ENCODE data around the gene COPZ1.
"Not testable (repeated sequence)": the region's sequence is repeated elsewhere in the genome, so short reads cannot be mapped to it uniquely, and the experiment has no call there.

The COPZ1 gene

DNA sequence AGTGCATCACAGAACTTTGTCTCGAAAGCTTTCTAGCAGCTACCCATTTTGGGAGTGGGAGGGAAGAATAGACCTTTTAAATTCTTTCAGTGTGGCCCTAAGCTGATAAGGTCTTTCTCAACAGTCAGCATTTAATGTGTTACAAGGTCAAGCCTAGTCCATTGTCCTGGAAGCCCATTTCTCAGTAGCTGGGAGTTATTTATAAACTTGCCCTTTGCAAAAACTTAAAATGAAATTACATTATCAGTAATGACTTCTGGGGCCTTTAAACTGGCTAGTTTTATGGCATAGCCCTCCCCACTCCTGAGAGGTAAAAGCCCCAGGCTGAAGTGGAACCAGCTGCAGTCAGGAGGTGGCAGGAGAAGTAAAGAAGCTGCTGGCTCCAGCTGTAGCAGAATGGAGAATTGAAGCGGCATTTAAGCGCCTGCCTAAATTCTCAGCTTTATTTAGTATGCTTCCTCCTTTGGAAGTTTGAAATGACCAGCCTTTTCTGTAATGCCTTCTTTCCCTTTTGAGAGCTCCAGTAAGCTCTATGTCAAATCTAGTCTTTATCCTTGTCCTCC, 12.4 kb downstream of the COPZ1 start:
- DNase-seq, result no peak

DNA sequence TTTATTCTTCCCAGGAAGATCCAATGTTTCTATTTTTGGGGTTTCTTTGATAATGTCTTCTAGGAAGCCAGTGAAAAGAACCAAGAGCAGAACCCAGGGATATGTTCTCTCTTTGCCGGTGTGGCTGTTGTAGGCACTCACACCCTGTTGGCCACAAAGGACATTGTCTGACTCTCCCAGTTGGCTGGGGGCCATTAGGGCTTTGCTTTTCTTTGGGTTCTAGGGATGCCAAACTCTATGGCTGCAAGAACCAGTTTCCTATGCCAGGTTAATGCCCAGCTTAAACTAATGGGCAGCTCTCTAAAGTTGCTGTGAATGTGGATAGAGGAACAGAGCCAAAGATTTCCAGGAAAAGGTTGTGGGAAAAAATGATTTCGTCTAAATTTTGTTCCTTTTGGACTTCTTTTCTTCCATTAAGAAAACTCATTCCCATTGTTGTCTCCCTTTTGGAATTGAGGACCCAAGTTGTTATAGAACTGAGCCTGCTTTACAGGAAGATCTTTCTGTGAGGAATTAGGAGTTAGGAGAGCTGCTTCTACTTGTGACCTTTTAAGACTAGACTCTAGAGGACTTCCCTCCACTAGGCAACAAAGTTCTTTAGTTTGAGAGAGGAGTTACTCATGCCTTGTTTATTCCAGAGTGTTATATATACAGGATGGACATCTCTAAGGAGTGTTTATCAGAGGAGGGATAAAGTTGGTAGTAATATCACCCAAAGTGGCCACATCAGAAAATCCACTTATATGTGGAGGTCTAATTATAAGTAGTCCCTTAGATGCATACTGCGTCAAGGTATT, 13.1 kb downstream of the COPZ1 start:
- DNase-seq, result no peak

DNA sequence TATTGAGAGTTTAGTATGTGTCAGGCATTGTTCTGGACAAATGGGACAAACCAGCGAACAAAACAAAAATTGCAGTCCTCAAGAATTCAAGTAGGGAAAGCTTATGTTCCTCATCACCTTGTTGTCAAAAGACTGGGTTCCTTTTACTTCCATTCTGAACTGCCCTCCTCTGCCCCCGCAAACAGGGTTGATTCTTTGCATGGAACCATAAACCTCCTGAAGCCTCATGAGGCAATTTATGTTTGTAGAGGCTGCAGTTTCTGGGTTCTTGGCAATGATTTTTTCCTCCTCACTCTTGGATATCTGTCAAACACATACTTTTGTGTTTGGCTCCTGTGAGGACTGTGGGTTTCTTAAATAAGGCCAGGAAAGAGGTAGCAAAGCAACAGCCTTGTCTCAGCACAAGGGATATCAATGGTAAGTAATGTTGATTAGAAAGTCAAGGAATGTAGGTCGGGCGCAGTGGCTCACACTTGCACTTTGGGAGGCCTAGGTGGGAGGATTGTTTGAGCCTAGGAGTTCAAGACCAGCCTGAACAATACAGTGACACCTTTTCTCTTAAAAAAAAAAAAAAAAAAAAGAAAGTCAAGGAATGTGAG, 13.9 kb downstream of the COPZ1 start:
- DNase-seq, result no peak

DNA sequence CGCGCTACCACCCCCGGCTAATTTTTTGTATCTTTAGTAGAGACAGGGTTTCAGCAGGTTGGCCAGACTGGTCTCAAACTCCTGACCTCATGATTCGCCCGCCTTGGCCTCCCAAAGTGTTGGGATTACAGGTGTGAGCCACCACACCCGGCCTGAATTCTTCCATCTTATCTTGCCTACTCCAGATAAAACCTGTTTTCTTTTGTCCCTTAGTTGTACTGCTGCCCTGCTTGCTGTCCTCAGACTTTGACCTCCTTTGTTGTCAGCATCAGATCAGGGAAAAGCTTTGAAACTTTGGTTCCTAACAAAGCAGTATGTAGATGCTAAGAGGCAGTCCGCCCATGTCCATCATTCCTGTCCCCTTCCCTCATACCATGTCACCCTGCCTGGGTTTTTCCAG, 15.9 kb downstream of the COPZ1 start:
- no peak for DNase-seq

DNA sequence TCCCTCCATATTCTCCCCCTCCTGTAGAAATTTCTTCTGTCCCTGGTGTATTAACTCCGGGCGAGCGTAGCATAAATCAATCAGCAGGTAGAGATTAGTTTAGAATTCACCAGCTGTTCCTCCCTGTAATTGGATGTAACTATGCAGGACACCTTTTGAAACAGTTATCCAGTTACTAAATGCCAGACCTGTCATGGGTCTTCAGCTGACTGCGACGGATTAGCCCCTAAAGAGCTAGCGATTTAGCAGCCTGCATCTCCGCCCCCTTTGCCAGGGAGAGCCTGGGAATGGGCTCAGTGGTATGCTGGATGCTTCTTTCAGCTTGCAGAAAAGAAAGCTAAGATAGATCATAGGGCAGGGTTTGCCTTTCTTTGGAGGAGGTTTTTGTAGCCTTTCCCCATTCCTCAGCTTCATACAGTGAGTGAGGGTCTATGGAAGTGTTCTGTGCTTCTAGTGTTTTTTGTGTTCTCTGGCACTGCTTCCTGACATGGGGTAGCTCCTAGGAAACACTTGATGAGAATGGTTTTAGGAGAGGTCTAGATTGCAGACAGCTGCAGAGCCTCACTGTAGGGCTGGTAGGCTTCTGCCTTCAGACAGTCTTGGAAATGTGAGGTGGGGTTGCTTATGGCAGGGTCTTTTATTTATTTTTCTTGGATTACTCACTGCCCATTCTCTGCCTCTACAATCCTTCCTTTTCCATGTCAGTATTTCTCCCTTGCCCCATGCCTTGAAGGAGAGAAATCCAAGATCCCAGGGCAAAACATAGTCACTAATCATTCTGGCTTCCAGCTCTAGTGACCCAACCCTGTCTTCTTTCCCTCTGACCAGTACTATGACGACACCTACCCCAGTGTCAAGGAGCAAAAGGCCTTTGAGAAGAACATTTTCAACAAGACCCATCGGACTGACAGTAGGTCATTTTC, 16.7 kb downstream of the COPZ1 start:
- no peak for DNase-seq

DNA sequence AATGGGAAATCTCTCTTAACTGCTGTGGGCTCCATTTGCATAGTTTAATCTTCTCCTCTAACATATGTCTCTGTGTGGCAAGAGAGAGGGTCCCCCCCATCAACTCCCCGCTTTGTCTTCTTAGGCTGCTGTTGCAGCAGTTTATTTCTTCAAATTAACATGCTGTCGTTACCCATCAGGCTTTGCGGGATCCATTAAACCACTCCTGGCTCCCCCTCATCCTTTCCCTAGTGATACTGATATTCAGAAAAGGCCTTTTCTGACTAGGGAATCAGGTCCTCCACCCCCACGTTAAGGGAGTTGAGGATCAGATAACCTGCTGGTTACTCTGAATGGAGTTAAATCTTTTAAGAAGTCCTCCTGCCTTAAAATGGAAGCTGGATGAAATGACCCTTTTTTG, 24.1 kb downstream of the COPZ1 start:
- DNase-seq, result no peak

DNA sequence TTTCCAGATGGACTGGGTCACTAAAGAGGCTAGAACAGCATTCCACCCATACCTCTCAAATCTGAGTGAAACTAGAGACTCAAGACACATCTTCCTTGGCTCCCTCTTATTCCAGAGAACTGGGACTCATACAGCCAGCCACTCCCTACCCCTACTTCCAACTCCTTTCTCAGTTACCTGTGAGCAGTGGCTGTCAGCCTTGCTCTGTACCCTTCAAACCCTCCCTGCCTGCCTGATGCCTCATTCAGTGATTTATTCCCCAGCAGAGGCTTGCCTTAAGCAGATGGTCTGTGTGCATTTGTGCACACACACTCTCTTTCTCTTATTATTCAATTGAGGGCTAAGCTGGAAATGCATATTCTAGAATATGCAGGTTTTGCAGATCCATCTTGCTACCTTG, 24.7 kb downstream of the COPZ1 start:
- no peak for DNase-seq

DNA sequence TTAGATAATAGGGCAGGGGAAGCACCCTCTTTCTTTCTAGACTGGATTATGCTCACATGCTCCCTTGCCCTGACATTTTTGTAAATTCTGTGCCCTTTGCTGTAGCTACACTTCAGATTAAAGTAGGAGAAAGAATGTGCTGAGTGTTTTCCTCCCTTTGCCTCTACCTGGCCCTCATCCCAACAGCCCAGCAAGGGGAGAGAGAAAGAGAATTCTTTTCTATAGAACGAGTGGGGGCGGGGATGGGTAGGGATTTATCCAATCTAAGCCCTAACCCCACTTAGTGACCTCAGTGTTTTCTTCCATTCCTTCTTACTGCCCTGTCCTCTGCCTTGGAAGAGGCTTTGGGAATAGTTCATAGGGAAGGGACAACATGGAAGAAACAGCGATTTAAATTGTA, 25.8 kb downstream of the COPZ1 start:
- no peak for DNase-seq

DNA sequence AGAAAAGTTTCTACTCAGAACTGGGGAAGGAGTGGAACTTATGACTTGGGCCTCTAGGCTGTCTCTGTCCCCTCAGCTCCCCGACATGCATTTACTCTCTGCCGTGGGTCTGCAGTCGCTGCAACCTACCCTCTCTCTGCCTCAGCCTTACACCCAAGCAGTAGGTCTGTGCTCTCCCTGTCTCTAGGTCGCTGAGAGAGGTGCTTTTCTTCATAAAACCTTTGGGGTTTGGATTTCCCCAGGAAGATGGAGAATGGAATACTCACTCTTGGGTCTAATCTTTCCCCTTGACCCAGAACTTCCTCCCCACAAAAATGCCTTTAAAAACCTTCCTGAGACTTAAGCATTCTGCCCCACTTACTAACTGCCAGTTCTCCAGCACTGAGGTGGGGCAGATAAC, 26.4 kb downstream of the COPZ1 start:
- DNase-seq, result no peak

DNA sequence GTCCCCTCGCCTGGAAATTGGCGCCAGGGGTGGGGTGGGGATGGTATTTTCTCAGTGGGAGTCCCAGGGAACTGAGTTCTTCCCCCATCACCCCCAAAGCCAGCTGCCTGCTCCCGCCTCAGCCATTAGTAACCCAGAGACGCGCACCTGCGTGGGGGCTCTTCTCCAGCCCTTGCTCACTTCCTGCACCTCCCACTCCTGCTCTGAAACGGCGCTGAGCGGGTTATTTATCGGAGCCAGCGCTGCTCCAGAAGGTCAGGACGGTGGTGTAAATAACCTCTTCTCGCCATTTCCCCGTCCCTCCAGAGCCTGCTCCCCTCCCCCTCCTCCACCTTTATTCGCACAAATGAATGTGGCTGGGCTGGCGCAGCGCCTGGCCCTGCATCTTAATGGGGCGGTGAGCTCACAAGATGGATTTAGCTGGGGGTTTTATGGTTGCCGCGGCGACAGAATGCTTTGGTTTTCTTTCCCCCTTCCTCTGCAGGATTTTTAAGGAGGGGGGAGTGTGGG, 27.1 kb downstream of the COPZ1 start:
- no peak for DNase-seq

DNA sequence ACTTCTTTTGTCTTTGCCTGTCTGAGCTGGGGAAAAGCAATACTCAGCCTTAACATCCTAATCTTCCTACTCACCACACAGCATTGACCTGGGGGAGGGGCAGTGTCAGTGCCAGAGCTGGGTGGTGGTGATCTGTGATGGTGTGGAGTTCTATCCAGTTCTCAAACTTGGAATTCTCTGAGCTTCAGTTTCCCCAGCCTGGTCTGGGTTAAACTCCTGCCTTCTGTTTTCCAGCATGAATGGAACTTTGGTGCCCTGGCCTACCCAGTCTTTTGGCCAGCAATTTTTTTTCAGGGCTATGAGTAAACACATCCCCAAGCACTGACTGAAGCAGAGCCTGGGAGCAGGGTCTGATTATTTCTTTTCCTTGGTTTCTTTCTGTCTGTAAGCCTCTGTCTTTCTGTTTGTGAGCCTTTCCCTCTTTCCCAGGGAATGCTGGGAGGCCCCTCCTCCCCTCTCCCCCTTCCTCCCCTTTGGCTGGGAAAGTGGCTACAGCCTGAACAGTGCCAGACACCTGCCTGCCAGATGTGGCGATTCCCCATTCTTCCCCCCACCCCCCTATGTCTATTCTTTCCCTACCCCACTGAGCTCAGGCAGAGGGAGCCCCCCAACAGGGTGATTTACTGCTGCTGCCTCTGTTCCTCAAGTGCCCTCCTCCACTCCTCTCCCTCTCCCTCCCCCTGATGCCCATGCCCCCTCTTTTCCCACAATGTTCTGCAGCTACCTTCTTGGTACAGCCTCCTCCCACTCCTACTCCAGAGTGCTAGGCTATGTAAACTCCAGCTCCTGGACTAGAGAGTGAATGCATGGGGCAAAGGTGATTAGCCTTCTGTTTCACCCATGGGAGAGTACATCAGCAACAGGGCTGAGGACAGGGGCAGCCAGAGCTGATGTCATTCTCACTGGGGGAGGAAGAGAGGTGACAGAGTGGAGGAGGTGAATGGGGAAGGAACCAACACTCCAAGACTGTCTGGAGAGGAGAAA, 28.3 kb downstream of the COPZ1 start:
- no peak for DNase-seq

DNA sequence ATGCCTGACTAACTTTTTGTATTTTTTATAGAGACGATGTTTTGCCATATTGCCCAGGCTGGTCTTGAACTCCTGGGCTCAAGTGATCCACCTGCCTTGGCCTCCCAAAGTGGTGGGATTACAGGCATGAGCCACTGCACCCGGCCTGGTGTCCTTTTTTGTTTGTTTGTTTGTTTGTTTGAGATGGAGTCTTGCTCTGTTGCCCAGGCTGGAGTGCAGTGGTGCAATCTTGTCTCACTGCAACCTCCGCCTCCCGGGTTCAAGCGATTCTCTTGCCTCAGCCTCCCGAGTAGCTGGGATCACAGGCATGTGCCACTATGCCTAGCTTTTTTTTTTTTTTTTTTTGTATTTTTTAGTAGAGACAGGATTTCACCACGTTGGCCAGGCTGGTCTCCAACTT, 29.3 kb downstream of the COPZ1 start:
- not testable (repeated sequence) for DNase-seq

DNA sequence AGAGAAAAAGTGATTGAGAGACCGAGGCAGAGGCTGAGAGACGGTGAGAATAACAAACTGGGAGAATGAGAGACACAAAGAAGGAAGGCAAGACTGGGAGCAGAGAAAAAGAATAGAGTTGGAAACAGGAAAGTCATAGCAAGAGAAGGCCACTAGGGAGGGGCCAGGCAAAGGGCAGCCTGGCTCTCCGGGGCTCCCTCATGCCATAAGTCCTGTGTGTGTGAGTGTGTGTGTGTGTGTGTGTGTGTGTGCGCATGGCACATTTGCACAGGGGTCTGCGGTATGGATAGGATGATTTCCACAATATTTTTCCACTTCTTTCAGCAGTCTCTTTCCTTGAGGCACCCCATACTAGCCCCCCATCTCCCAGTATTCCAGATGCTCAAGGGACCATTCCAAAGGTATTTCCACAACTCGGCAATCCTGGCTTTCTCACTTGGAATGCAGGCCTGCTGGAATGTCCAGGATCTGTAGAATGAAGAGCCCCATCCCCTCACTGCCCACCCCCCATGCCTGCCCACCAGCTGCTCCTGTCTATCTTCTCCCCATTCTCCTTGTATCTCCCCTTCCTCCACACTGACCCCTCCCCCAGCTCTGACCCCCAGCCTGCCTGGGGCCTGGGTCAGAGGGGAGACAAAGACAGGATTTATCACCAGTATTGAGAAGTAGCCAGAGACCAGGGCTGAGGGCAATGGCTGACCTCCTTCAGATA, 30.3 kb downstream of the COPZ1 start:
- no peak for DNase-seq

DNA sequence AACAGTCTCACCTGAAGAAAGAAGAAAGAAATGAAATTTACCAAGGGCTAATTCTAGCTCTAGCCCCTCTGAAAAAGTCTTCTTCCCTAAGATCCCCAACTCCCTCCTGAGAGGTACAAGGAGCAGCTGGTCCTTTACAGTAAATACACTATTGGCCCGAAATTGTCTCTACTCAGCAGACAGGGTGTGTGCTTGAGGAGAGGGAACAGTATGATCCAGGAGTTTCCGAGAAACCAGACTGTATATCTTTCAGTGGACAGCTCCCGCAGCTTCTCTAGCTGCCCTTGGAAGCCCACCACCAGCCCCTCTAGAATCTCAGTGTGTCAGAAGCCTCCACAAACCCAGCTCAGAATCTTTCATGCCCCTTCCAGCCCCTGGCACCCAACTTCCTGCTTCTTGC, 31.3 kb downstream of the COPZ1 start:
- no peak for DNase-seq

DNA sequence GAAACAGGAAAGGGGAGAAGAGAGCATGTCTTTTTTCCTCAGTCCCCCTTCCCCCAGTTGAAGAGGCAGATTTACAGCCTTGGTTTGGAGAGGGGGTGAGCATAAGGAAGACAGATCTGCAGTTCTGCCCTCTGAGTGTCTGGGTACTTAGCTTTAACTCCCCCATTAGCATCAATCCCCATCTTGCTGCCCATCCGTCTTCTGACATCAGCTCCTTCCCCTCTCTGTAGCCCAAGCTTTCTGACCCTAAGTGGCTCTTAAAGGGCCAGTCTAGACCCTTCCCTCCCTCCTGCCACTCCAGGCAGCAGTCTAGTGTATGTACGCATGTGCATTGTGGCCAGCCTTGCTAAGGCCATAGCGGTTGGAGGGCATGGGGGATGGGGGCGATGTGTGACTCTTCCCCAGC, 32.0 kb downstream of the COPZ1 start:
- no peak for DNase-seq

DNA sequence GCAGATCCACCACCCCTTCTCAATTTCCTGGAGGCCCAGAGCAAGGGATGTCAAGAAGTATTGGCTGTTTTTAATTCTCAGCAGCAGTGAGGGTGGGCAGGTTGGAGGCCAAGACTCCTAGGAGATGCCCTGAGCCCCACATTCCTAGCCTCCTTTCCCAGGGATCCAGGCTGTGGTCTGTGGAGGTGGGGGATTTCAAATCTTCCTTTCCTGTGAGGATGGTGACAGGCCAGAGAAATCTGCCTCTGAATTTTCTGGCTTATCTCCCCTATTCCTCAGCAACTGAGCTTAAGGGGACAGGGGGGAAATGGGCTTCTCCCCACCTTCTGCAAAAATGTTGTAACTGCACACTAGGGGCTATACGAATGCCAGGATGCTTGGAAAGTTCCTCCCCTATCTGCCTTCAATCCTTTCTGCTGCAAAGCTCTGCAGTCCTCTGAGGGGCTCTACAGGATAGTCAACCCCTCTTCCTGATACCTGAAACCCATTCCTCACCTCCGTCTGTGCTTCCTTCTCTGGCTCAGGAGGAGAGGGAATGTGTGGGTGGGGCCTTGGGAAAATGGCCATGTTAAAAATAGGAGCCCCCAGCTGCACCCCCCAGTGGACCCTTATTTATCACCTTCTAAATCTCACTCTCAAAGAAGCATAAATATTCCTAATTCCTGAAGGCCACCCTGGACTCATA, 32.7 kb downstream of the COPZ1 start:
- no peak for DNase-seq

DNA sequence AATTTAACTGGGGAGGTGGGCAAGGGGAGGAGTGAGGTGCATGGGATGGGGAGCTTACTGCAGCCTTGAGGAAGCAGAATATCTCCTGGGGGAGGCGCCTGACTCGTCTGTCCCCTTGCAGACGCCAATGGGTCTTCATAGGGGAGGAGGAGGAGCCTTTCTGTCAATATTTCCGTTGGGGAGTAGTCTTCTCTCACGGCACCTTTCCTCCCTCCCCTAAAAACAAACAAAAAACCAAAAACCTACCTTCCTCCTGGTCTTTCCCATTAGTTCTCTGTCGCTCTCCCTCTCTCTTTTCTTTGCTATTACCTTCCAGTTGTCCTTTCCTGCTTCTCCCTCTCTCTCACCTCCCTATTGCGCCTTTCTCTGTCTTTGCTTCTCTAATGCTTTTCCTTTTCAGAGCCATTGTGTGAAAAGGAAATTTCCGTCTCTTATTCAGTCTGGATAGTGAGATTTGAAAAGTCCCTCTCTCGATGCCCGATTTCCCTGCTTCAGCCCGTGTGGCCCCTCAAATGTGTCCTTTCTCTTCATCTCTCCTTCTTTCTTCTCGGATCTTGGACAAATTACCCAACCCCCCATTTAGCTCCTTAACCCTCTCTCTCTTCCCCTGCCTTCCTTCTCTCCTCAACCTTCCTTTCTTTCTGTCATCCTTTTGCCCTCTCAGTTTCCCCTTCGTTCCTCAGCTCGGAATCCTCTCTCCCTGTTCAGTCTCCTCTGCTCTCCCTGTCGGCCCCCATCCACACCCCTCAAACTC, 33.4 kb downstream of the COPZ1 start:
- peak in 1 of 2 donors; percentile 62 for DNase-seq

DNA sequence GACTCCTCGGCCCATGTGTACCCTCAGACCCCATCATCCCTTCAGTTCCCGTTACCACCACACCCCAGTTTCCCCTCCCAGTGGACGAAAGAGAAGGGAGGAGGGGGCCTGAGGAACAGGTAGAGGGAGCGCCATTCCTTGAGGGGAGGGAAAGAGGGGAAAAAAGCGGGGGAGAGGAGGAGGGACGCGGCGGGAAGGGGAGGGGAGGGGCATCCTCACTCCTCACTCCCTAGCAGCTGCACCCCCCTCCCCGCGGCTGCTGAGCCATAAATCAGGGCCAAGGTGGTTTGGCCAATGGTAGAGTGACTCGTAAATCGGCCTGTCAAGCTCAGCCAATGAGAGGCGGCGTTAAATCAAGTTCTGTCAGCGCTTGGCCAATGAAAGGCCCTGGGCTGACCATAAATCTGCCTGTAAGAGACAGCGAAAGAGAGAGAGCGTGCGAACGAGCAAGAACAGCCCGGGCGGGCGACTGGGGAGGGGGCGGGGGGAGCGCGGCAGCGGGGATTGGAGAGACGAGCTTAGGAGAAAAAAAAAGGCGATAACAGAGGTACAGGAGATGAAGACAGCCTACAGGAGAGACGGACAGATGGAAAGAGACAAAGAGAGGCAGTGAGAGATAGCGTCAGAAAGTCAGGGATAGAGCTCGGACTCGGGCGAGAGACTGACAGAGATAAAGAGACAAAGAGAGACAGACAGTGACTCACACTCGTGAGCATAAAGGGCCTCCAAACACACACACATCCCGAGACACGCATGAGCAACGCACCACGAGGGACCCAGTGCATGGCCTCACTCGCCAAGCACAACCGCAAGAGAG, 34.2 kb downstream of the COPZ1 start:
- DNase-seq, result peak; percentile 97 to 98
